Fibroblast of mammary gland (primary cell): ENCODE data around the gene CYSRT1.
"Not testable (repeated sequence)": the region's sequence is repeated elsewhere in the genome, so short reads cannot be mapped to it uniquely, and the experiment has no call there.

Experiments
- DNase-seq: peaks from one replicate; pipeline ENCODE4 v3.0.0-alpha.2; 2010; ENCODE audit warnings: low read depth
- H3K4me3 ChIP-seq: 2 replicates; pipeline ENCODE4 v1.5.1; 2011; ENCODE audit warnings: low read depth, mild to moderate bottlenecking, low read length, moderate library complexity; ENCODE audit not compliant: control insufficient read depth
- TF ChIP-seq, protein P1 (sequence below): conservative IDR thresholded peaks from 2 replicates; pipeline ENCODE4 v1.5.1; 2011; ENCODE audit warnings: low read depth, low read length, inconsistent platforms; ENCODE audit not compliant: control insufficient read depth, insufficient read depth

Gene CYSRT1

DNA sequence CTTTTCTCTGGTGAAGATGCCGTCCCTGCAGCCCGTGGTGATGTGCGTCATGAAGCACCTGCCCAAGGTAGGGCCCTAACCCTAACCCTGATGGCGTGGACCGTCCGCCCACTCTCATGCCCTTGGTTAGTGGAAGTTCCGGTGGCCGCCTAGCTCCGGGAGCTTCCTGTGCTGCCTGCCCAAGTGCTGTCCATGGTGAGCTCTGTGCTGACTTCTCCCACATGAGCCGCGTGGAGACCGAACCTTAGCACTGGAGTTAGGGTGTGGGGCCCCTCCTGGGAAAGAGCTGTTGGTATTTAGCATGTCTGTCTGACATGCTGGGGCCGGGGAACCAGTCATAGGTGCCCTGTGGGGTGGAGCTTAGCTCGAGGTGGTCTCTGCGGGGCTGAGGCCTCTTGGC, 31.4 kb downstream of the CYSRT1 start:
- peak overlapping the region; percentile 87 for H3K4me3 ChIP-seq
- no peak for DNase-seq
- TF ChIP-seq, protein P1, sequence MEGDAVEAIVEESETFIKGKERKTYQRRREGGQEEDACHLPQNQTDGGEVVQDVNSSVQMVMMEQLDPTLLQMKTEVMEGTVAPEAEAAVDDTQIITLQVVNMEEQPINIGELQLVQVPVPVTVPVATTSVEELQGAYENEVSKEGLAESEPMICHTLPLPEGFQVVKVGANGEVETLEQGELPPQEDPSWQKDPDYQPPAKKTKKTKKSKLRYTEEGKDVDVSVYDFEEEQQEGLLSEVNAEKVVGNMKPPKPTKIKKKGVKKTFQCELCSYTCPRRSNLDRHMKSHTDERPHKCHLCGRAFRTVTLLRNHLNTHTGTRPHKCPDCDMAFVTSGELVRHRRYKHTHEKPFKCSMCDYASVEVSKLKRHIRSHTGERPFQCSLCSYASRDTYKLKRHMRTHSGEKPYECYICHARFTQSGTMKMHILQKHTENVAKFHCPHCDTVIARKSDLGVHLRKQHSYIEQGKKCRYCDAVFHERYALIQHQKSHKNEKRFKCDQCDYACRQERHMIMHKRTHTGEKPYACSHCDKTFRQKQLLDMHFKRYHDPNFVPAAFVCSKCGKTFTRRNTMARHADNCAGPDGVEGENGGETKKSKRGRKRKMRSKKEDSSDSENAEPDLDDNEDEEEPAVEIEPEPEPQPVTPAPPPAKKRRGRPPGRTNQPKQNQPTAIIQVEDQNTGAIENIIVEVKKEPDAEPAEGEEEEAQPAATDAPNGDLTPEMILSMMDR: no peak

DNA sequence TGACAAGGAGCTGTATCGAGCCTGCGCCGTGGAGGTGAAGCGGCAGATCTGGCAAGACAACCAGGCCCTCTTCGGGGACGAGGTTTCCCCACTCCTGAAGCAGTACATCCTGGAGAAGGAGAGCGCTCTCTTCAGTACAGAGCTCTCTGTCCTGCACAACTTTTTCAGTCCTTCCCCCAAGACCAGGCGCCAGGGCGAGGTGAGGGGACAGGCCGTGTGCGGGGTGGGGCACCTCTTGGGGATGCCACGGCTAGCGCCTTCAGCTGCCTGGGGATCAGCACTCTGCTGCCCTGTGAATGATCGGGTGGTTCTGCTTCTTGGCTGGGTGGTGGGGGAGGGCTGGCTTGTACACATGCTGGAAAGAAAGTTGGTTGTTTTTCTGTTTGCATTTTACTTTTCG, 31.9 kb downstream of the CYSRT1 start:
- peak overlapping the region; percentile 87 for H3K4me3 ChIP-seq
- no peak for DNase-seq
- TF ChIP-seq, protein P1: no peak

DNA sequence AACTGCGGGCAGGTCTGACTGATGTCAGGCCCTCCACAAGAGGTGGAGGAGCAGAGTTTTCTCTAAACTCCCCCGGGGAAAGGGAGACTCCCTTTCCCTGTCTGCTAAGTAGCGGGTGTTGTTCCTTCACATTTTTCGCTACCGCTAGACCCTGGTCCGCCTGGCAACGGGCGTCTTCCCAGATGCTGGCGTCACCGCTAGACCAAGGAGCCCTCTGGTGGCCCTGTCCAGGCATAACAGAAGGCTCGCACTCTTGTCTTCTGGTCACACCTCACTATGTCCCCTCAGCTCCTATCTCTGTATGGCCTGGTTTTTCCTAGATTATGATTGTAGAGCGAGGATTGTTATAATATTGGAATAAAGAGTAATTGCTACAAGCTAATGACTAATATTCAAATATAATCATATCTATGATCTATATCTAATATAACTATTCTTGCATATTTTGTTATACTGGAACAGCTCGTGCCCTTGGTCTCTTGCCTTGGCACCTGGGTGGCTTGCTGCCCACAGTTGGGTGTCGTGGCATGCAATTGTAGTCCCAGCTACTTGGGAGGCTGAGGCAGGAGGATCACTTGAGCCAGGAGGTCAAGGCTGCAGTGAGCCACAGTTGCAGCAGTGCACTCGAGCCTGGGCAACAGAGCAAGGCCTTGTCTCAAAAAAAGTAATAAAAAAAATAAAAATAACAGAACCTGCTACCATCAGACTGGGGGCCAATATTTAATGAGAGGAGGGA, 37.4 kb downstream of the CYSRT1 start:
- peak; percentile 49 for DNase-seq
- TF ChIP-seq, protein P1: peak; percentile 25
- not testable (repeated sequence) for H3K4me3 ChIP-seq

DNA sequence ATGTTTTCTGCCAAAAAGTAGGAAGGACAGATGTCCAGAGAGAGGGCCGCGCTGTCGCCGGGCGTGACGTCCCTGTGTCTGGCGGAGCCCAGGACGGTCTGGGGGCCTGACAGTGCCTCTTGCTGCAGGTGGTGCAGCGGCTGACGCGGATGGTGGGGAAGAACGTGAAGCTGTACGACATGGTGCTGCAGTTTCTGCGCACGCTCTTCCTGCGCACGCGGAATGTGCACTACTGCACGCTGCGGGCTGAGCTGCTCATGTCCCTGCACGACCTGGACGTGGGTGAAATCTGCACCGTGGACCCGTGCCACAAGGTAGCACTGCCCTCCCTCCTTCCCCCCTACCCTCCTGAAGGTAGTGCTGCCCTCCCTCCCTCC, 37.9 kb downstream of the CYSRT1 start:
- no peak overlapping the region for H3K4me3 ChIP-seq
- no peak for DNase-seq
- TF ChIP-seq, protein P1: no peak

DNA sequence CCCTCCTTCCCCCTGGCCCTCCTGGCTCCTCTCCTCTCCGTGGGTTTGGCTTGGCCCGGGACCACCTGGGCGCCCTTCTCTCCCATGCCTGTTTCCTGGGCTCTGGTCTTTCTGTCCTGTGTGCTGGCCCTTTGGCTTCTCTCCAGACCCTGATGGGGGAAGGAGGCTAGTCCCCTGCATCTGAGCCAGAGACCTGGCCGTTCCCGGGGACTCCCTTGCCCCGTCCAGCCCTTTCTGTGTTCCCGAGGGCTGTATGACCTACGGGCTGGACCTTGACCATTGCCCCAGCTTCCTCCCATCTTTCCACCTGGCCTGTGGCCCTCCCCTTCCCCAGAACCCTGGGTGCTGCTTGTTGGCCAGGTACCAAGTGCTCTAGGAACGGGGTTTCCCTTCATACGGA, 38.5 kb downstream of the CYSRT1 start:
- DNase-seq: no peak
- TF ChIP-seq, protein P1: no peak
- H3K4me3 ChIP-seq: no peak overlapping the region

DNA sequence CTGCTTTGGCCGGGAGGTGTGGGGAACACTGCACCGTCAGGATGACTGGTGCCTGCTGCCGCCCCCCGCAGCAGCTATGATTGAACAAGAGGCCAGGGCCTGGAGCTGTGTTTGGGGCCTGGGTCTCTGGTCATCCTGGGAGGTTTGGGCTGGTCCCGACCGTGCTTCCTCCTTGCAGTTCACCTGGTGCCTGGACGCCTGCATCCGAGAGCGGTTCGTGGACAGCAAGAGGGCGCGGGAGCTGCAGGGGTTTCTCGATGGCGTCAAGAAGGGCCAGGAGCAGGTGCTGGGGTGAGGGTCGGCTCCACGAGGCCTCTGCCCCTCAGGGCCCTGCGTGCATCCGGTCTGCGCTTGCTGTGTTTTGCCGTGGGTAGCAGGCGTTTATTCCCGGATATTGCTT, 39.1 kb downstream of the CYSRT1 start:
- DNase-seq: no peak
- TF ChIP-seq, protein P1: no peak
- H3K4me3 ChIP-seq: no peak overlapping the region

DNA sequence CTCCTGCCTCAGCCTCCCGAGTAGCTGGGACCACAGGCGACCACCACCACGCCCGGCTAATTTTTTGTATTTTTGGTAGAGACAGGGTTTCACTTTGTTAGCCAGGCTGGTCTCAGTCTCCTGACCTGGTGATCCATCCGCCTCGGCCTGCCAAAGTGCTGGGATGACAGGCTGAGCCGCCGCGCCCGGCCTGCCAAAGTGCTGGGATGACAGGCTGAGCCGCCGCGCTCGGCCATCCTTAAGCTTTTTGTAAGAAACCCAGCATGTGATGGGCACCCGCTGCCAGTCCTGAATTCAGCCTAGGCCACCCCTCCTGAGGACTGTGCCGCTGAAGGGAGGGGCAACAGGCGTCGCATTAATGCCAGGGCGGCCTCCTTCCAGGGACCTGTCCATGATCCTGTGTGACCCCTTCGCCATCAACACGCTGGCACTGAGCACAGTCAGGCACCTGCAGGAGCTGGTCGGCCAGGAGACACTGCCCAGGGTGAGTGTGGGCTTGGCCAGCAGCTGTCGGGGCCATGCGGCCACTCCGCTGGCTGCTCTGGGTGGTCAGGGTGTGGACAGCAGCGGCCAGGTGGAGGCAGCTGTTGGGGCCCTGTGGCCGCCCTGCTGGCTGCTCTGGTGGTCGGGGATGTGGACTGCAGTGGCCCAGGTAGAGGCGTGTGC, 40.7 kb downstream of the CYSRT1 start:
- H3K4me3 ChIP-seq: no peak overlapping the region
- DNase-seq: no peak
- TF ChIP-seq, protein P1: no peak
